HEK293 (cell line): ENCODE data around the gene RAB13.

Experiments
- GLI2 ChIP-seq: fragments of 450-650 bp; formaldehyde crosslinking; IDR thresholded peaks from 2 replicates; pipeline ENCODE4; 2017; ENCODE audit warnings: missing biosample characterization, missing genetic modification characterization, low read depth, borderline replicate concordance
- GLIS1 ChIP-seq: fragments of 450-650 bp; formaldehyde crosslinking; IDR thresholded peaks from 2 replicates; pipeline ENCODE4 v1.5.1; 2016; ENCODE audit warnings: missing biosample characterization, missing genetic modification characterization
- KLF10 ChIP-seq: fragments of 450-650 bp; IDR thresholded peaks from 2 replicates; pipeline ENCODE4 v1.5.1; 2018; ENCODE audit warnings: missing biosample characterization, mild to moderate bottlenecking, missing genetic modification characterization
- KLF7 ChIP-seq: fragments of 450-650 bp; formaldehyde crosslinking; IDR thresholded peaks from 2 replicates; pipeline ENCODE4 v1.5.1; 2016; ENCODE audit warnings: missing biosample characterization, missing genetic modification characterization, borderline replicate concordance
- KLF9 ChIP-seq: fragments of 450-650 bp; formaldehyde crosslinking; IDR thresholded peaks from 2 replicates; pipeline ENCODE4 v1.5.1; 2016; ENCODE audit warnings: missing biosample characterization, missing genetic modification characterization, low read depth
- WT1 ChIP-seq: fragments of 450-650 bp; formaldehyde crosslinking; IDR thresholded peaks from 2 replicates; pipeline ENCODE4 v1.5.1; 2016; ENCODE audit warnings: missing biosample characterization, missing genetic modification characterization
- ZBTB1 ChIP-seq: fragments of 450-650 bp; formaldehyde crosslinking; IDR thresholded peaks from 2 replicates; pipeline ENCODE4 v1.5.1; 2016; ENCODE audit warnings: missing biosample characterization, missing genetic modification characterization
- ZBTB20 ChIP-seq: fragments of 450-650 bp; formaldehyde crosslinking; IDR thresholded peaks from 2 replicates; pipeline ENCODE4 v1.5.1; 2016; ENCODE audit warnings: missing biosample characterization, missing genetic modification characterization
- ZBTB44 ChIP-seq: fragments of 450-650 bp; IDR thresholded peaks from 2 replicates; pipeline ENCODE4 v1.5.1; 2018; ENCODE audit warnings: missing biosample characterization, mild to moderate bottlenecking, missing genetic modification characterization
- ZEB2 ChIP-seq: fragments of 450-650 bp; formaldehyde crosslinking; IDR thresholded peaks from 2 replicates; pipeline ENCODE4 v1.5.1; 2016; ENCODE audit warnings: missing biosample characterization, missing genetic modification characterization
- ZIC2 ChIP-seq: fragments of 450-650 bp; formaldehyde crosslinking; IDR thresholded peaks from 2 replicates; pipeline ENCODE4 v1.5.1; 2016; ENCODE audit warnings: missing biosample characterization, missing genetic modification characterization
- ZNF114 ChIP-seq: fragments of 450-650 bp; formaldehyde crosslinking; IDR thresholded peaks from 2 replicates; pipeline ENCODE4 v1.5.0; 2017; ENCODE audit warnings: missing biosample characterization, missing genetic modification characterization
- ZNF155 ChIP-seq: fragments of 450-650 bp; formaldehyde crosslinking; IDR thresholded peaks from 2 replicates; pipeline ENCODE4 v1.5.1; 2016; ENCODE audit warnings: missing biosample characterization, missing genetic modification characterization
- ZNF175 ChIP-seq: fragments of 450-650 bp; formaldehyde crosslinking; IDR thresholded peaks from 2 replicates; pipeline ENCODE4 v1.5.1; 2016; ENCODE audit warnings: missing biosample characterization, missing genetic modification characterization
- ZNF2 ChIP-seq: fragments of 450-650 bp; formaldehyde crosslinking; IDR thresholded peaks from 2 replicates; pipeline ENCODE4 v1.5.1; 2016; ENCODE audit warnings: missing biosample characterization, missing genetic modification characterization
- ZNF211 ChIP-seq: fragments of 450-650 bp; formaldehyde crosslinking; IDR thresholded peaks from 2 replicates; pipeline ENCODE4 v1.5.1; 2016; ENCODE audit warnings: low read depth, missing biosample characterization, missing genetic modification characterization
- ZNF214 ChIP-seq: fragments of 450-650 bp; formaldehyde crosslinking; IDR thresholded peaks from 2 replicates; pipeline ENCODE4 v1.5.1; 2017; ENCODE audit warnings: missing biosample characterization, mild to moderate bottlenecking, missing genetic modification characterization, borderline replicate concordance
- ZNF248 ChIP-seq: fragments of 450-650 bp; formaldehyde crosslinking; IDR thresholded peaks from 2 replicates; pipeline ENCODE4 v1.5.1; 2017; ENCODE audit warnings: missing biosample characterization, missing genetic modification characterization
- ZNF280C ChIP-seq: fragments of 450-650 bp; formaldehyde crosslinking; IDR thresholded peaks from 2 replicates; pipeline ENCODE4 v1.5.1; 2016; ENCODE audit warnings: missing biosample characterization, missing genetic modification characterization
- ZNF510 ChIP-seq: fragments of 450-650 bp; formaldehyde crosslinking; IDR thresholded peaks from 2 replicates; pipeline ENCODE4 v1.5.1; 2018; ENCODE audit warnings: mild to moderate bottlenecking, missing genetic modification characterization, missing biosample characterization; ENCODE audit not compliant: insufficient replicate concordance
- ZNF549 ChIP-seq: fragments of 450-650 bp; IDR thresholded peaks from 2 replicates; pipeline ENCODE4 v1.5.1; 2018; ENCODE audit warnings: missing biosample characterization, missing genetic modification characterization, mild to moderate bottlenecking, inconsistent platforms, moderate library complexity
- ZNF664 ChIP-seq: fragments of 450-650 bp; formaldehyde crosslinking; IDR thresholded peaks from 2 replicates; pipeline ENCODE4 v1.5.1; 2016; ENCODE audit warnings: missing biosample characterization, missing genetic modification characterization
- ZNF670 ChIP-seq: fragments of 450-650 bp; formaldehyde crosslinking; IDR thresholded peaks from 2 replicates; pipeline ENCODE4 v1.5.1; 2016; ENCODE audit warnings: missing biosample characterization, missing genetic modification characterization, low read depth
- ZNF747 ChIP-seq: fragments of 450-650 bp; formaldehyde crosslinking; IDR thresholded peaks from 2 replicates; pipeline ENCODE4 v1.5.1; 2016; ENCODE audit warnings: missing biosample characterization, missing genetic modification characterization
- ZNF768 ChIP-seq: fragments of 450-650 bp; formaldehyde crosslinking; IDR thresholded peaks from 2 replicates; pipeline ENCODE4 v1.5.1; 2018; ENCODE audit warnings: missing biosample characterization, mild to moderate bottlenecking, missing genetic modification characterization
- TF ChIP-seq, protein P1 (sequence below): fragments of 450-650 bp; formaldehyde crosslinking; IDR thresholded peaks from 2 replicates; pipeline ENCODE4 v1.5.1; 2016; ENCODE audit warnings: missing biosample characterization, missing genetic modification characterization
- TF ChIP-seq, protein P2 (sequence below): fragments of 450-650 bp; formaldehyde crosslinking; IDR thresholded peaks from 2 replicates; pipeline ENCODE4 v1.5.1; 2016; ENCODE audit warnings: missing biosample characterization, missing genetic modification characterization
- TF ChIP-seq, protein P3 (sequence below): fragments of 450-650 bp; formaldehyde crosslinking; IDR thresholded peaks from 2 replicates; pipeline ENCODE4 v1.5.1; 2016; ENCODE audit warnings: missing biosample characterization, missing genetic modification characterization, low read depth

RAB13 gene

GRCh38 chr1:153985941-153986761 is at the start of gene RAB13 (continued):
- TF ChIP-seq ZNF248 (tag by site-specific recombination) (no peak), ZNF664 (no peak), ZNF510 (tag by site-specific recombination) (no peak), ZNF214 (tag by site-specific recombination) (no peak), ZNF768 (tag by site-specific recombination) (no peak), ZBTB1 (tag by site-specific recombination) (no peak), KLF9 (tag by site-specific recombination) (peak; percentile 48; the same call in 1 of the 2 replicates), ZNF2 (tag by site-specific recombination) (no peak), ZNF549 (tag by site-specific recombination) (no peak), ZNF747 (tag by site-specific recombination) (no peak), ZNF175 (tag by site-specific recombination) (no peak), ZNF280C (tag by site-specific recombination) (no peak), GLI2 (tag by site-specific recombination) (no peak), KLF7 (no peak), ZIC2 (tag by site-specific recombination) (no peak), ZEB2 (no peak), ZNF114 (no peak), GLIS1 (tag by site-specific recombination) (0 out of 2 replicates have a peak, but pooled peaks have one; percentile 16), ZNF211 (tag by site-specific recombination) (no peak), ZNF155 (tag by site-specific recombination) (no peak), ZBTB44 (tag by site-specific recombination) (no peak), WT1 (no peak), ZNF670 (no peak), ZBTB20 (no peak), KLF10 (no peak)
- TF ChIP-seq, protein P1, sequence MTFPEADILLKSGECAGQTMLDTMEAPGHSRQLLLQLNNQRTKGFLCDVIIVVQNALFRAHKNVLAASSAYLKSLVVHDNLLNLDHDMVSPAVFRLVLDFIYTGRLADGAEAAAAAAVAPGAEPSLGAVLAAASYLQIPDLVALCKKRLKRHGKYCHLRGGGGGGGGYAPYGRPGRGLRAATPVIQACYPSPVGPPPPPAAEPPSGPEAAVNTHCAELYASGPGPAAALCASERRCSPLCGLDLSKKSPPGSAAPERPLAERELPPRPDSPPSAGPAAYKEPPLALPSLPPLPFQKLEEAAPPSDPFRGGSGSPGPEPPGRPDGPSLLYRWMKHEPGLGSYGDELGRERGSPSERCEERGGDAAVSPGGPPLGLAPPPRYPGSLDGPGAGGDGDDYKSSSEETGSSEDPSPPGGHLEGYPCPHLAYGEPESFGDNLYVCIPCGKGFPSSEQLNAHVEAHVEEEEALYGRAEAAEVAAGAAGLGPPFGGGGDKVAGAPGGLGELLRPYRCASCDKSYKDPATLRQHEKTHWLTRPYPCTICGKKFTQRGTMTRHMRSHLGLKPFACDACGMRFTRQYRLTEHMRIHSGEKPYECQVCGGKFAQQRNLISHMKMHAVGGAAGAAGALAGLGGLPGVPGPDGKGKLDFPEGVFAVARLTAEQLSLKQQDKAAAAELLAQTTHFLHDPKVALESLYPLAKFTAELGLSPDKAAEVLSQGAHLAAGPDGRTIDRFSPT (tag by site-specific recombination) = no peak
- TF ChIP-seq, protein P2, sequence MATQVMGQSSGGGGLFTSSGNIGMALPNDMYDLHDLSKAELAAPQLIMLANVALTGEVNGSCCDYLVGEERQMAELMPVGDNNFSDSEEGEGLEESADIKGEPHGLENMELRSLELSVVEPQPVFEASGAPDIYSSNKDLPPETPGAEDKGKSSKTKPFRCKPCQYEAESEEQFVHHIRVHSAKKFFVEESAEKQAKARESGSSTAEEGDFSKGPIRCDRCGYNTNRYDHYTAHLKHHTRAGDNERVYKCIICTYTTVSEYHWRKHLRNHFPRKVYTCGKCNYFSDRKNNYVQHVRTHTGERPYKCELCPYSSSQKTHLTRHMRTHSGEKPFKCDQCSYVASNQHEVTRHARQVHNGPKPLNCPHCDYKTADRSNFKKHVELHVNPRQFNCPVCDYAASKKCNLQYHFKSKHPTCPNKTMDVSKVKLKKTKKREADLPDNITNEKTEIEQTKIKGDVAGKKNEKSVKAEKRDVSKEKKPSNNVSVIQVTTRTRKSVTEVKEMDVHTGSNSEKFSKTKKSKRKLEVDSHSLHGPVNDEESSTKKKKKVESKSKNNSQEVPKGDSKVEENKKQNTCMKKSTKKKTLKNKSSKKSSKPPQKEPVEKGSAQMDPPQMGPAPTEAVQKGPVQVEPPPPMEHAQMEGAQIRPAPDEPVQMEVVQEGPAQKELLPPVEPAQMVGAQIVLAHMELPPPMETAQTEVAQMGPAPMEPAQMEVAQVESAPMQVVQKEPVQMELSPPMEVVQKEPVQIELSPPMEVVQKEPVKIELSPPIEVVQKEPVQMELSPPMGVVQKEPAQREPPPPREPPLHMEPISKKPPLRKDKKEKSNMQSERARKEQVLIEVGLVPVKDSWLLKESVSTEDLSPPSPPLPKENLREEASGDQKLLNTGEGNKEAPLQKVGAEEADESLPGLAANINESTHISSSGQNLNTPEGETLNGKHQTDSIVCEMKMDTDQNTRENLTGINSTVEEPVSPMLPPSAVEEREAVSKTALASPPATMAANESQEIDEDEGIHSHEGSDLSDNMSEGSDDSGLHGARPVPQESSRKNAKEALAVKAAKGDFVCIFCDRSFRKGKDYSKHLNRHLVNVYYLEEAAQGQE = no peak
- TF ChIP-seq, protein P3, sequence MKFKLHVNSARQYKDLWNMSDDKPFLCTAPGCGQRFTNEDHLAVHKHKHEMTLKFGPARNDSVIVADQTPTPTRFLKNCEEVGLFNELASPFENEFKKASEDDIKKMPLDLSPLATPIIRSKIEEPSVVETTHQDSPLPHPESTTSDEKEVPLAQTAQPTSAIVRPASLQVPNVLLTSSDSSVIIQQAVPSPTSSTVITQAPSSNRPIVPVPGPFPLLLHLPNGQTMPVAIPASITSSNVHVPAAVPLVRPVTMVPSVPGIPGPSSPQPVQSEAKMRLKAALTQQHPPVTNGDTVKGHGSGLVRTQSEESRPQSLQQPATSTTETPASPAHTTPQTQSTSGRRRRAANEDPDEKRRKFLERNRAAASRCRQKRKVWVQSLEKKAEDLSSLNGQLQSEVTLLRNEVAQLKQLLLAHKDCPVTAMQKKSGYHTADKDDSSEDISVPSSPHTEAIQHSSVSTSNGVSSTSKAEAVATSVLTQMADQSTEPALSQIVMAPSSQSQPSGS (tag by site-specific recombination) = no peak
